HEK293 (cell line): ENCODE results near the gene PAK6.
A peak's percentile ranks its signal among the peaks of the same experiment; 100 is the strongest.

ENCODE experiments used
- CTCF ChIA-PET: fragments of 350-600 bp; formaldehyde crosslinking; extraction: SDS; loops from one replicate; lab custom pipeline; 2021; ENCODE audit warnings: antibody characterized with exemption; lab: Yijun Ruan, JAX
- POLR2A ChIA-PET: fragments of 300-600 bp; formaldehyde crosslinking; extraction: SDS; loops from one replicate; lab custom pipeline; 2020; ENCODE audit warnings: antibody characterized with exemption, inconsistent platforms; lab: Yijun Ruan, JAX
- H3K27ac ChIP-seq: fragments of 200-500 bp; sonication (Bioruptor generic); 2 replicates; pipeline ENCODE4 v1.5.1; 2014; ENCODE audit warnings: low read depth, low read length, control low read depth, inconsistent platforms; ENCODE audit errors: extremely low read depth
- H3K36me3 ChIP-seq, 2 experiments: fragments of 200-500 bp in 1 of 2; sonication (Bioruptor generic) in 1 of 2; 1 replicate in 1 of 2; 2 replicates in 1 of 2; pipeline ENCODE4 v1.5.1; 2014 to 2017; ENCODE audit warnings: inconsistent platforms in 2 of 2, low read length in 2 of 2; ENCODE audit not compliant: control insufficient read depth in 2 of 2, insufficient read depth in 1 of 2
- H3K4me1 ChIP-seq: fragments of 200-500 bp; sonication (Bioruptor generic); 2 replicates; pipeline ENCODE4 v1.5.1; 2014; ENCODE audit warnings: mild to moderate bottlenecking, low read length, inconsistent platforms; ENCODE audit not compliant: control insufficient read depth, insufficient read depth
- H3K4me3 ChIP-seq: 2 replicates; pipeline ENCODE4 v1.5.1; 2011; ENCODE audit warnings: low read depth, mild to moderate bottlenecking, control low read depth, low read length, moderate library complexity
- H3K9me3 ChIP-seq: fragments of 200-500 bp; sonication (Bioruptor generic); 2 replicates; pipeline ENCODE4 v1.5.1; 2014; ENCODE audit warnings: low read depth, low read length, inconsistent platforms; ENCODE audit not compliant: control insufficient read depth, insufficient read depth
- HIC1 ChIP-seq: fragments of 450-650 bp; formaldehyde crosslinking; IDR thresholded peaks from 2 replicates; pipeline ENCODE4 v1.5.1; 2016; ENCODE audit warnings: missing biosample characterization, missing genetic modification characterization
- OSR2 ChIP-seq: fragments of 450-650 bp; formaldehyde crosslinking; IDR thresholded peaks from 2 replicates; pipeline ENCODE4 v1.5.1; 2016; ENCODE audit warnings: missing biosample characterization, missing genetic modification characterization
- SP2 ChIP-seq: fragments of 450-650 bp; formaldehyde crosslinking; IDR thresholded peaks from 2 replicates; pipeline ENCODE4 v1.5.1; 2016; ENCODE audit warnings: missing biosample characterization, missing genetic modification characterization
- SP3 ChIP-seq: fragments of 450-650 bp; formaldehyde crosslinking; IDR thresholded peaks from 2 replicates; pipeline ENCODE4 v1.5.1; 2016; ENCODE audit warnings: missing biosample characterization, missing genetic modification characterization
- ZBTB1 ChIP-seq: fragments of 450-650 bp; formaldehyde crosslinking; IDR thresholded peaks from 2 replicates; pipeline ENCODE4 v1.5.1; 2016; ENCODE audit warnings: missing biosample characterization, missing genetic modification characterization
- ZIC2 ChIP-seq: fragments of 450-650 bp; formaldehyde crosslinking; IDR thresholded peaks from 2 replicates; pipeline ENCODE4 v1.5.1; 2016; ENCODE audit warnings: missing biosample characterization, missing genetic modification characterization
- ZNF24 ChIP-seq: fragments of 450-650 bp; formaldehyde crosslinking; IDR thresholded peaks from 2 replicates; pipeline ENCODE4 v1.5.1; 2016; ENCODE audit warnings: missing biosample characterization, missing genetic modification characterization
- ZNF274 ChIP-seq, 2 experiments: fragments of 200-500 bp in 1 of 2; fragments of 450-650 bp in 1 of 2; sonication (Bioruptor generic) in 1 of 2; formaldehyde crosslinking in 1 of 2; IDR thresholded peaks; 2 replicates each; pipeline versions ENCODE4 v1.5.1 to v1.6.1; 2014 to 2016; ENCODE audit warnings: borderline replicate concordance in 1 of 2, inconsistent platforms in 1 of 2, low read length in 1 of 2, missing biosample characterization in 1 of 2, missing genetic modification characterization in 1 of 2
- ZNF311 ChIP-seq: fragments of 450-650 bp; formaldehyde crosslinking; IDR thresholded peaks from 2 replicates; pipeline ENCODE4 v1.5.1; 2017; ENCODE audit warnings: missing biosample characterization, missing genetic modification characterization, borderline replicate concordance
- ZNF398 ChIP-seq: fragments of 450-650 bp; formaldehyde crosslinking; IDR thresholded peaks from 2 replicates; pipeline ENCODE4 v1.5.1; 2017; ENCODE audit warnings: missing biosample characterization, missing genetic modification characterization
- ZNF600 ChIP-seq: fragments of 450-650 bp; formaldehyde crosslinking; IDR thresholded peaks from 2 replicates; pipeline ENCODE4 v1.5.1; 2016; ENCODE audit warnings: missing biosample characterization, missing genetic modification characterization
- ZNF623 ChIP-seq: fragments of 450-650 bp; formaldehyde crosslinking; IDR thresholded peaks from 2 replicates; pipeline ENCODE4 v1.5.1; 2016; ENCODE audit warnings: missing biosample characterization, missing genetic modification characterization
- ZNF658 ChIP-seq: fragments of 450-650 bp; formaldehyde crosslinking; IDR thresholded peaks from 2 replicates; pipeline ENCODE4; 2016; ENCODE audit warnings: missing biosample characterization, missing genetic modification characterization
- ZSCAN30 ChIP-seq: fragments of 450-650 bp; IDR thresholded peaks from 2 replicates; pipeline ENCODE4 v1.5.1; 2018; ENCODE audit warnings: missing biosample characterization, mild to moderate bottlenecking, missing genetic modification characterization, moderate library complexity
- TF ChIP-seq, protein P1 (sequence below): fragments of 450-650 bp; formaldehyde crosslinking; IDR thresholded peaks from 2 replicates; pipeline ENCODE4 v1.5.1; 2016; ENCODE audit warnings: missing biosample characterization, missing genetic modification characterization
- TF ChIP-seq, protein P2 (sequence below): fragments of 450-650 bp; formaldehyde crosslinking; IDR thresholded peaks from 2 replicates; pipeline ENCODE4 v1.5.1; 2016; ENCODE audit warnings: missing biosample characterization, missing genetic modification characterization

Gene PAK6

DNA sequence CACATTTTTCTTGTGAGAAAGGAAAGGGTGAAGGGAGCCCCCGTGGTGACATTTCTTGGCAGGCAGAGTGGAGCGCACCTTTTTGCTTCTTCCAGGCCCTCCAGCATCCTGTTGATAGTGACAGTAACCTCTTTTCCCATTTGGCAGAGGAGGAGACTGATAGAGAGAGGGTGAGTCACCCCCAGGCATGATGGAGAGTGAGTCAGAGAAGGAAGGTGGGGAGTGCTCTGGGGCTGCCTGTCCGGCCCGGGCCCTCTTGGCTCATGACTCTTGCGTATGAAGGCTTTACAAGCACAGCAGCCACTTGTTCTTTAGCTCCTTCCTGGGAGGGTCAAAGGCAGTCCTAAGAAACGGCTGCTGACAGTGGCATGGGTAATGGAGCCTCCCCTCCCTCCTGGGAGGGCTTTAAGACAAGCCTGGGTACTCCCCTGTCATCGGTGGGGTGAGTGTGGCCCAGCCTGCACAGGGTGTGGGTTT is 28.0 kb downstream of the PAK6 start (continued):
- TF ChIP-seq HIC1 (tag by site-specific recombination) (no peak), ZSCAN30 (0 out of 2 replicates have a peak, but pooled peaks have one; percentile 32), OSR2 (tag by site-specific recombination) (peak; percentile 38; the same call in 1 of the 2 replicates), ZNF623 (no peak), ZNF398 (tag by site-specific recombination) (0 out of 2 replicates have a peak, but pooled peaks have one; percentile 9), ZNF658 (no peak), ZNF311 (tag by site-specific recombination) (no peak), ZNF274 (IDR thresholded peaks at IDR 0.05; ENCODE audit: low read length) (no peak), ZNF274 (tag by site-specific recombination; IDR thresholded peaks at IDR 0.05; ENCODE audit: borderline replicate concordance) (no peak), ZNF24 (tag by site-specific recombination) (peak; percentile 77; the same call in 1 of the 2 replicates), ZBTB1 (no peak)
- TF ChIP-seq, protein P1, sequence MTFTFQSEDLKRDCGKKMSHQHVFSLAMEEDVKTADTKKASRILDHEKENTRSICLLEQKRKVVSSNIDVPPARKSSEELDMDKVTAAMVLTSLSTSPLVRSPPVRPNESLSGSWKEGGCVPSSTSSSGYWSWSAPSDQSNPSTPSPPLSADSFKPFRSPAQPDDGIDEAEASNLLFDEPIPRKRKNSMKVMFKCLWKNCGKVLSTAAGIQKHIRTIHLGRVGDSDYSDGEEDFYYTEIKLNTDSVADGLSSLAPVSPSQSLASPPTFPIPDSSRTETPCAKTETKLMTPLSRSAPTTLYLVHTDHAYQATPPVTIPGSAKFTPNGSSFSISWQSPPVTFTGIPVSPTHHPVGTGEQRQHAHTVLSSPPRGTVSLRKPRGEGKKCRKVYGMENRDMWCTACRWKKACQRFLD = no peak
- TF ChIP-seq, protein P2, sequence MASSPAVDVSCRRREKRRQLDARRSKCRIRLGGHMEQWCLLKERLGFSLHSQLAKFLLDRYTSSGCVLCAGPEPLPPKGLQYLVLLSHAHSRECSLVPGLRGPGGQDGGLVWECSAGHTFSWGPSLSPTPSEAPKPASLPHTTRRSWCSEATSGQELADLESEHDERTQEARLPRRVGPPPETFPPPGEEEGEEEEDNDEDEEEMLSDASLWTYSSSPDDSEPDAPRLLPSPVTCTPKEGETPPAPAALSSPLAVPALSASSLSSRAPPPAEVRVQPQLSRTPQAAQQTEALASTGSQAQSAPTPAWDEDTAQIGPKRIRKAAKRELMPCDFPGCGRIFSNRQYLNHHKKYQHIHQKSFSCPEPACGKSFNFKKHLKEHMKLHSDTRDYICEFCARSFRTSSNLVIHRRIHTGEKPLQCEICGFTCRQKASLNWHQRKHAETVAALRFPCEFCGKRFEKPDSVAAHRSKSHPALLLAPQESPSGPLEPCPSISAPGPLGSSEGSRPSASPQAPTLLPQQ (tag by site-specific recombination) = 0 out of 2 replicates have a peak, but pooled peaks have one; percentile 38

- Histone ChIP-seq H3K4me1 (peaks cover 22% of the 10 kb centered on the region), H3K27ac (no peak overlapping the region), H3K9me3 (no peaks in the 10 kb centered on the region), H3K4me3 (no peak overlapping the region), H3K36me3 (no peaks in the 10 kb centered on the region)
- ChIA-PET POLR2A (no interaction called here), CTCF (interaction anchor here (0.6 to 10.0 kb wide), 4 partner anchors 9 to 209 kb away, joined by 3 to 210 read pairs (median 6); no protein-coding TSS in a partner anchor)
- TF ChIP-seq SP2 (tag by site-specific recombination) = no peak
- peak; percentile 92 for TF ChIP-seq ZIC2 (tag by site-specific recombination)
Measured at GRCh38 chr15:40267670-40268069, 28.8 kb downstream of the PAK6 start.

DNA sequence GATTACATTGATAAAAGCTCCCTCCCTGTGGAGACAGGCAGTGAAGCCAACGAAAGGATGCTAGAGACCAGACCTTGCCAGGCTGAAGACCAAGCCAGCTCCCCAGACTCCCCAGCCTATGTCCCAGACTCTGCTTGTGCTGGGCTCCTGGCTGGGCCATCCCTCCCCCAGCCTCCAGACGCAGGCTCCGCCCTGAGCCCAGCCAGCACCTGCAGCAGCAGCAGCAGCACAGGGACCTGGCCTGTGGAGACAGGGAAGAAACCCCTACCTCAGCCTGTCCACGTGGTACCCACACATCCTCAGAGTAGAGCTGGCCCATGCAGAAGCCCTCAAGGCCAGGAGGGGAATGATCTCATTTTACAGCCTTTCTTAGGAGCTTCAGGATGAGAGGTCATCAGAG is 30.7 kb downstream of the PAK6 start:
- no peak overlapping the region for H3K27ac ChIP-seq
- H3K36me3 ChIP-seq = no peaks in the 10 kb centered on the region
- TF ChIP-seq OSR2 (tag by site-specific recombination) (peak; percentile 12; the same call in 1 of the 2 replicates), ZNF600 (tag by site-specific recombination) (peak; percentile 74), SP3 (tag by site-specific recombination) (no peak)
- H3K4me1 ChIP-seq = peaks cover 6% of the 10 kb centered on the region
- H3K4me3 ChIP-seq = no peak overlapping the region
- H3K9me3 ChIP-seq = no peaks in the 10 kb centered on the region
- ChIA-PET POLR2A (no interaction called here), CTCF (interaction anchor here (0.6 to 10.0 kb wide), 5 partner anchors 8 to 379 kb away, joined by 3 to 210 read pairs (median 4); no protein-coding TSS in a partner anchor)
